RPMI8226 (cell line): Measurements from ENCODE around the gene SLC8A3.

ENCODE experiments used
- DNase-seq: peaks from one replicate; pipeline ENCODE4 v3.0.0-alpha.2; 2015

The SLC8A3 gene

GRCh38 chr14:70108419-70108818 lies 80.3 kb downstream of the SLC8A3 start:
- DNase-seq, result no peak

DNA sequence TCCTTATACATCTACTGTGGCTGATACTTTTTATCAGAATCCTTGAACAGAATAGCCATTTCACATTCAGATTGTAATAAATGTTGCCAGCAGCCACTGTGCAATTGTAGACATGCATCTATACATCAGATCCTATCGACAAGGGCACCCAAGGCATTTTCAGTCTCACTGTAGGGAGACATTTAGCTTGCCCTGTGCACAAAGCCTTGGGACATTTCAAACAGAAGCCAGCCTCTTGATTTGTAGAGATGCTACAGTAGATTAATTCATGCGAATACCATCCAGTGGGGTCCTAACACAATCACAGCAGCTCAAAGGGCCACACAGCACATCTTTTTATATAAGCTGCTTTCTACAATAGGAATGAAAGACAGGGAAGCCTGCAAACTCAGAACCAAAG lies 81.4 kb downstream of the SLC8A3 start:
- DNase-seq, result no peak

- no peak for DNase-seq
Measured at GRCh38 chr14:70100071-70100470, 88.7 kb downstream of the SLC8A3 start.

DNA sequence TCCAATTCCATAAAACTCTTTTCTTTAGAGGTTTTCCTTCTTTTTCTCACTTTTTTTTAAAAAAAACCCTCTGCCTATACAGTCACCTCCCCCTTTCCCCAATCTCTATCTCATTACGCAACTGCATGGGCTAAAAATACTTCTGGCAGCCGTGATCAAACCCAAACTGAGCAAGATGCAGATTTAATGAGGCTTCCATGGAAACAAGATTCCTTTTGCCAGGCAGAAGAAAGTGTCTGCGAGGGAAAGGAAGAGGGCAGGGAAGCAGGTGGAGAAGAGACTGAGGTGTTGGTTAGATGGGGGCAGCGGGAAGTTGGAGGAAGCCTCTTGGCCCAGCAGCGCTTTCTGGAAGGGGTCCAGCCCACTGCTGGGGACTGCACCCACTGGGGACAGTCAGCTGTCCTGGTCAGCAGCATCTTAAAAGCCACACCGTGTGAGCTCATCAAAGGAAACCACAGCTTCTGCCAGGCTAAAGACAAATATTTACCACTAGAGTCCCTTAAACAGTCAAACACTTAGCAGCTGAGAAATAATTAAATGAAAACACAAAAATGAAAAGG lies 90.4 kb downstream of the SLC8A3 start:
- DNase-seq, result no peak

DNA sequence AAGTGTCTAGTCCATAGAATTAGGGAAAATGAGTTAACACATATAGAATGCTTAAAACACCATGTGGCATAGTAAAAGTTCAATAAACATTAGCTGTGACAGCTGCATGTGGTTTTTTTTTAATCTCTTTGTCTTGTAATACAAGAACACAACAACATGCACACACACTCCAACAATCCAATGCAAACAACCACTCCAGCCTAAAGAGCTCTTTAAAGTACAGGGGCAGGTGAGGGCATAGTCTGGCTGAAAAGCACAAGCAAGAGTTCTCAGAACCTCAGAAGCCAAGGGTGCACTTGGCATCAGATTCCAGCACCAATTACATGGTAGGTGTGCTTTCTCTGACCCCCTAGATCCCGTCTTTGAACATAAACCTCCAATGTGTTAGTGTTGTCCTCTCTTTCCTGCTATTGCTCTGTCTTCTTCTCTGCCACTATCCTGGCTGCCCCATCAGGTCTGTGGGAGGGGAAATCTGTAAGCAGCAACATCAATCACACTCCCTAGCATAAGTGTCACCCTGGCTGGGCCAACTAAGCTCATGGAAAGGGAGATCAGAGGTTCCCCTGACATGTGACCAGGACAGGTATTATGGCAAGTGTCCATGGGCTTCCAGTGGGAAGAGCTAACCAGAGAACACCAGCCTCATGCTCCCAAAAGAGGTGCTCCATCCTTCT lies 91.0 kb downstream of the SLC8A3 start:
- DNase-seq, result no peak

DNA sequence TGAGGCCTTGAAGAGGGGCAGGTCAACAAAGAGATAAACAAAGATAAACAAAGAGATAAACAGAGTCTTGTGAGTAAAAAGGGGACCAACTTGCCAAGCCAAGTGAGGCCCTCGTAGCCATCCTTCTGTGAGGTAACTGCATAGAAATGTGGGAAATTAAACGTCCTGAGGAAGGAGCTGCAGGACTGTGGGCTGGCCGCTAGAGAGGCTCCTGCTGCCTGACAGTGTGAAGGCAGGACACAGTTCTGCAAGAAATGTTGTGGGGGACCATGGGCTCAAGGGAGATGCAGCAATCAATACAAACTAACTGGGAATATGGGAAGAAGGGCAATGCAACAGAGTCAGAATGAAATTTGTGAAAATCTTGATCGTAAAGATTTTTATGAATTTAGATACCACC lies 91.9 kb downstream of the SLC8A3 start:
- DNase-seq, result no peak

GRCh38 chr14:70094631-70095030 lies 94.1 kb downstream of the SLC8A3 start:
- no peak for DNase-seq

DNA sequence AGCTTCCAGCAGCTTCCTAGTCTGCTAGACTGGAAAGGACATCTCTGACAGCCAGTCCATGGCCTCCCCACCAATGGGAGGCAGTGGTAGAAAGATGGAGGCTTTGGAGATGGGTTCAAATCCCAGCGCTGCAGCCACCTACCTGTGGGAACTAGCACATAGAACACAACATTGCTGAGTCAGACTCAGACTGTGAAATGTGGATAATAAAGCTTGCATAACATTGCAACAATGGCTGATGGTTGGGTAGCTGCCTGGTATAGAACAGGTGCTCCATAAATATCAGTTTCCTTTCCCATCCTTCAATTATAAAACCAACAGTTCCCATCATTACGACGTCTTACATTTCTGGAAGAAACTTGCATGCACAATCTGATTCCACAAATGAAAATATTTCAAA lies 94.6 kb downstream of the SLC8A3 start:
- DNase-seq, result no peak

GRCh38 chr14:70093156-70093555 lies 95.6 kb downstream of the SLC8A3 start:
- no peak for DNase-seq

DNA sequence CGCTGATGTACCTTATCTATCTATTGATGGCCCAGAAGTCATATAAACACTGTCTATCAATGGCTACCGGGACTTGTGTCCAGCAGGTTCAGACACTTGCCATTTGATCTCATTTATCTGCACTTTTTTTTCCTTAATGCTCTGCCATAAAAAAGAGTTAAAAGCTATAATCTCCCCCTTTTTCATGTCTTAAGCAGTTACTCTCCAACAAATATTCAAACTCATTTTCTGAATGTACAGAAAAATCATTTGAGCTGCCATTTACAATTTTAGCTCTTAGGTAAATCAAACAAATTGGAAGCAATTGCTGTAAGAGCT lies 101.4 kb downstream of the SLC8A3 start:
- DNase-seq, result no peak

- peak; percentile 11 for DNase-seq
Measured at GRCh38 chr14:70086685-70087379, 101.9 kb downstream of the SLC8A3 start.

DNA sequence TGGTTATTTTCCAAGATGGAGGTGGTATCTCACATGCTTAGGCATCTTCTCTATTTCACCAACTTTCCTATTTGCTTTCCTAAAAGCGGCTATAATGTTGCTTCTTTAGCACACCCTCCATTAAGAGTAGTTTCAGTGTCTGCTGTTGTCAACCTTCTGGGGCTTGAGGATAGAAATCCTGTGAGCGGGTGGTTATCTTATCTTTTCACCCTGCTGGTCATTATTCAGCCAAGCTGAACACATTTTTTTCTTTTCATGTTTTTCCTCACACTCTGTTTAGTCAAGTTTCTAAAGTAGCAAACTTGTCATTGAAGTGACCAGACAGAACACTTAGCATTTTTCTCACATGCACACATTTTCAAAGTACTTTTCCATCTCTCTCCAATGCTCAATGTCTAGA lies 104.5 kb downstream of the SLC8A3 start:
- DNase-seq, result no peak

- DNase-seq, result no peak
Measured at GRCh38 chr14:70082394-70082793, 106.4 kb downstream of the SLC8A3 start.

GRCh38 chr14:70080076-70080475 lies 108.7 kb downstream of the SLC8A3 start:
- DNase-seq, result no peak

DNA sequence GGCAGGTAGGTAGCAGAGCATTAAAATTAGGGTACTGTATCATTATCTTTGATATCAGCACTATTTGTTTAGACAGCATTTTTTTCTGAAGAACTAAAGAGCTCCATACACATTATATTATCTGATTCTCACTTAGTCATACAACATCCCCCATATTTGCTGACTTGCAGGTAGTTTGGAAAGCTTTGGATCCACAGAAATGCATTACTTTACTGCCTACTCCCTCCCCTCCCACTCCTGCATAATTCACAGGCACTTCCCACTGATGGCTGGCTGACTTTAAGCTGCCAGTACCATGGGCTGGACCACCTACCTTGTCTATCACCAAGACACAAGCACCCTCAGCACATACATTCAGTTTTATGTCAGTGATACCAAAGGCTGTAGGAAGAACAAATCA lies 110.4 kb downstream of the SLC8A3 start:
- DNase-seq, result no peak

DNA sequence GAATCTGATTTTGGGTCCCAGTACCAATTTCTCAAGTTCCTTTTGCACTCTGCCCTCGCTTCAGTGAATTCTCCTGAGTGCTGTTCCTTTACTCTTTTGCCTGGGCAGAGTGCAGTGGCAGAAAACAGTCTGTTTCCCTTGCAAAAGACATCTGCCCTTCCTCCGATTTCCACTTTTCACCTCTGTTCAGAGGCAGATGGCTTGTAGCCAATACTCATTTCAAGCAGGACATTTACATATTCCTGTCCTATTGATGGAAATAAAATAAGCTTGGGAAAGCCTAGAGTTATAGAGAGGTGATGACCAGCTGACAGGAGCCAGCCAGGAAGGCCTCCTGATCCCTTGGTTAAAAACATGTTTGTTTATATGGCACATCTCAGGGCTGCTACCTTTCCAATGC lies 111.0 kb downstream of the SLC8A3 start:
- no peak for DNase-seq

DNA sequence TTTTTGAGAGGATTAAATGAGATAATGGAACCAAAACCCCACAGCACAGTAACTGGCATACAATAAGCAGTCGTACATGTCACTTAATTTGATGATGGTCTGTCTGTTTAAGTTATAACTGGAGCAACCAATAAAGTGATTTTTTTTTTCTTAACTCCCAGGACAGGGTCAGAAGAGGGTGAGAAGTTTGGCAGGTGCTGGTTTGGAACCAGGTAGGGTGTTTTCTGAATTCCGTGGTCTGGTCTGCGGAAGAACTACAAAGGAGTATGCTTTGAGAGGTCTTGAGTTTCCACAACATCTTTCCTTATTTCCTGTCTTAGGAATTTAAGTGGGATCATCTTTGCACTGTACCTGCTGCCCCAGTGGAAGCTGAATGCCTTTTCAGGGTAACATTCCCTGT lies 111.7 kb downstream of the SLC8A3 start:
- no peak for DNase-seq

- peak; percentile 73 for DNase-seq
Measured at GRCh38 chr14:70073924-70074566, 114.7 kb downstream of the SLC8A3 start.

GRCh38 chr14:70069186-70069585 lies 119.6 kb downstream of the SLC8A3 start:
- no peak for DNase-seq

GRCh38 chr14:70067810-70068209 lies 120.9 kb downstream of the SLC8A3 start:
- DNase-seq, result no peak

- DNase-seq, result no peak
Measured at GRCh38 chr14:70064136-70064865, 124.5 kb downstream of the SLC8A3 start.

GRCh38 chr14:70061108-70061507 lies 127.6 kb downstream of the SLC8A3 start:
- DNase-seq, result no peak

GRCh38 chr14:70059545-70059944 lies 129.2 kb downstream of the SLC8A3 start:
- no peak for DNase-seq
